Measurements from ENCODE around the gene LAYN.
A peak's percentile ranks its signal among the peaks of the same experiment; 100 is the strongest.

The LAYN gene

DNA sequence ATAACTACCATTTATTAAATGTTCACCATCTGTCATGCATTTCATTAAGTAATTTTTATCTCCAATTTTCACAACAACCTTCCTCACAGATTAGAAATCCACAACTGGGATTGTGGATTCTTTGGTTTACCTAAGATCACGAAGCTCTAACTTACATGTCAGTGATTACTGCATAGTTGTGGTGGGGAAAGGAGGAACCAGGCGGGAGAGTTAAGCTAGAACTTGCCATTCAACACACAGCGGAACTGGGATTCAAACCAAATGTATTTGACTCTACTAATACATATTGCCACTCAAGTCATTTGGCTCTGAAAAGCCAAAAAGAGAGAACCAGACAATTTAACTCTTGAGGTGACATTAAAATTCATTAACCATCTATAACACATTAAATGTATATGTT, 10.4 kb upstream of the LAYN start:
- no peak for FAIRE-seq
- DNase-seq (ENCODE audit: insufficient read length, low spot score), result no peak

DNA sequence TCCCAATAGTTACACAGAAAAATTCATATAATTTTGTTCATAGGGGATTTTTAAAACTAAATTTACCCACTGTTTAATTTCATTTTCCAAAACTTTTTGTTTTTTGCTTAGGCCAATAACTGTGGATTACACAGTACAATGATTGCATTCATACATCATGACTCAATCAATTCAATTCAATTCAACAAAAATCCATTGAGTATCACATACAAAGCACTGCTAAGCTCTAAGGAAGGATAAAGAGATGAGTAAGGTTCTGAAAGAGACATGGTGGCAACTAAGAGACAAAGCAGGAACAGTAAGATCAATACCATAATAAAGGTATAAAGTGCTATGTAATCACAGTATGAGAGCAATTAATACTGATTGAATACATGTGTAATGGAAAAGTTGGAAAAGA, 9.4 kb upstream of the LAYN start:
- FAIRE-seq (no peak), DNase-seq (ENCODE audit: insufficient read length, low spot score) (no peak)

DNA sequence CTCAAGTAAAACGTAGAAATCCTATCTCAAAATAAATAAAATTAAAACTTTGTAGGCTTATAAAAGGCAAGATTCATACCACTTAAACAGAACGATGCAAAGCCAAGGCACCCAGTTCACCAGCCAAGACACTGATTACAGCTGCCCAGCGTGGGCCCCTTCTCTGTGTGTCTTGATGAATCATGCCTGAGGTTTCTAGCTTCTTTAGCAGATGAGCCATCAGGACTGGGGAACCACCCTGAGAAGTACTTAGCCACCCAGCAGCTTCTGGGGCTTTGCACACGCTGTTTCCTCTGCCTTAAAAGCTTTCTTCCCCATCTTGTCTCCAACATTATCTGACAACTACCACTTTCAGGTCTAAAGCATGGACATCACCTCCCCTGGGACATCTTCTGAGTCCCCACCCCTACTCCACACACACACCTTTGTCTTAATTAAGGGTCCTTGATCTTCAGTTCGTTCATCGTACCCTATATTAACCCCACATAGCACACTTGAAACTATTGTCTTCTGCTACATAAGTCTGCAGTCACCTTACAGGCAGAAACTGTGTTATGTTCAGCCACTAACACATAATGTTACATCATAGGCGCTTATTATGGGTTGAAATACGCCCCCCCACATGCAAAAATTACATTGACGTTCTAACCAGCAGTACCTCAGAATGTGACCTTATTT, 8.7 kb upstream of the LAYN start:
- FAIRE-seq, result peak; percentile 62
- no peak for DNase-seq (ENCODE audit: insufficient read length, low spot score)

- DNase-seq (ENCODE audit: insufficient read length, low spot score) (no peak), FAIRE-seq (no peak)
Measured at GRCh38 chr11:111532365-111532709, 8.2 kb upstream of the LAYN start.

GRCh38 chr11:111535281-111535680, 5.2 kb upstream of the LAYN start:
- DNase-seq (ENCODE audit: insufficient read length, low spot score), result no peak
- FAIRE-seq, result no peak

GRCh38 chr11:111537336-111537860, 3.1 kb upstream of the LAYN start:
- FAIRE-seq, result no peak

GRCh38 chr11:111538407-111539114, 2.0 kb upstream of the LAYN start:
- DNase-seq (ENCODE audit: insufficient read length, low spot score) (no peak), FAIRE-seq (no peak)

More at GRCh38 chr11:111537336-111537860, 3.1 kb upstream of the LAYN start:
- no peak for DNase-seq (ENCODE audit: insufficient read length, low spot score)

- no peak for FAIRE-seq
- DNase-seq (ENCODE audit: insufficient read length, low spot score), result no peak
Measured at GRCh38 chr11:111539426-111540113, 950 bp upstream of the LAYN start.

DNA sequence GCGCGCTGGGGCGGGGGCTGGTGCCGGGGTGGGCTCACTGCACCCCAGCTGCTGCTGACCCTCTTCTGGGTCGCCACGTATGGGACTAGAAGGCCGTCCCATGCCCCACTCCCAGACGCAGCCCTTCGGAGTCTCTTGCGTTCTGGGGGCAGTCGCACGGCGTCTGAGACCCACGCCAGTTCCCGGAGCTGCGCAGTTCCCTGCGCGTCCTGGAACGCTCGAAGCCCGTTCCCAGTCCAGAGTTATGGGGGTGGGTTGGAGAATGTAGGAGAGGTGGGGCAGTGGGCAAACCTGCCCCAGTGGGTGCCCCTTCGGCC, 375 bp downstream of the LAYN start:
- FAIRE-seq (no peak), DNase-seq (ENCODE audit: insufficient read length, low spot score) (no peak)

DNA sequence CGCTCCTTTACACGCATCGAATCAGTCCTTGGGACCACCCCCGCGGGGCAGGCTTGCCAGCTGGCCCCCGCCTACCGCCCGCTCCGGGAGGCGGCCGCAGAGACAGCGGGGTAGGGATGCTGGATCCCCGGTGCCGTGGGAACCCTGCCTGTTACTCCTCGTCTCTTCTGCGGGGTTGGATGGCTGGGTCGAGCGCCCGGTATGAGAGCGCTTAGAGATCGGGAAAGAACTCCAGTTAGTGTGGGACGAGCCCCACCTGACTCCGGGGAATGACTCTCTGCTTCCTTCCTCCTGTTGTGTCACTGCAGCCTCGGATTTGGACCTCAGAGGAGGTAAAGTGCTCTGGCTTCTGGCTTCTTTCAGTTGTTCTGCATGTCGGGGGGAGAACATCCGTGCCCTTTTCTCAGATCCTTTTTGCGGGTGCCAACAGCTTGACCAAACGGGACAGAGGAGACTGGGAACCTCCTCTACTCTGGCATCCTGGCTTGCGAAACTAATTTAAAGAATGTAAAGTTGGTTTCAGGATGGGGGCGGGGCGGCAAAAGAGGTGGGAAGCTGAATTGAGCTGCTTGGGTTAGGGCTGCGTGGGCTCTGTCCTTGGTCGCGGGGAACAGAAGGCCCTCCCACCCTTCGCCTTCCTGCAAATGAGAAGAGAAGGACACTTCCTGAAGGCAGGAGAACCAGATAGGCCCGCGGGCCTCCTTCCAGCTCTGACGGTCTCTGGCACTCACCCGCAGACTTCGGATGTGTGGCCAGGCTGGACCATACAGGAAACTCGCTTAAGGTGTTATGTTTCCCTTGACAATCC, 938 bp downstream of the LAYN start:
- FAIRE-seq (no peak), DNase-seq (ENCODE audit: insufficient read length, low spot score) (no peak)

GRCh38 chr11:111542606-111543275, 2.2 kb downstream of the LAYN start:
- DNase-seq (ENCODE audit: insufficient read length, low spot score), result no peak

GRCh38 chr11:111548525-111548924, 8.0 kb downstream of the LAYN start:
- no peak for FAIRE-seq
- no peak for DNase-seq (ENCODE audit: insufficient read length, low spot score)

More at GRCh38 chr11:111542606-111543275, 2.2 kb downstream of the LAYN start:
- FAIRE-seq, result peak; percentile 60

DNA sequence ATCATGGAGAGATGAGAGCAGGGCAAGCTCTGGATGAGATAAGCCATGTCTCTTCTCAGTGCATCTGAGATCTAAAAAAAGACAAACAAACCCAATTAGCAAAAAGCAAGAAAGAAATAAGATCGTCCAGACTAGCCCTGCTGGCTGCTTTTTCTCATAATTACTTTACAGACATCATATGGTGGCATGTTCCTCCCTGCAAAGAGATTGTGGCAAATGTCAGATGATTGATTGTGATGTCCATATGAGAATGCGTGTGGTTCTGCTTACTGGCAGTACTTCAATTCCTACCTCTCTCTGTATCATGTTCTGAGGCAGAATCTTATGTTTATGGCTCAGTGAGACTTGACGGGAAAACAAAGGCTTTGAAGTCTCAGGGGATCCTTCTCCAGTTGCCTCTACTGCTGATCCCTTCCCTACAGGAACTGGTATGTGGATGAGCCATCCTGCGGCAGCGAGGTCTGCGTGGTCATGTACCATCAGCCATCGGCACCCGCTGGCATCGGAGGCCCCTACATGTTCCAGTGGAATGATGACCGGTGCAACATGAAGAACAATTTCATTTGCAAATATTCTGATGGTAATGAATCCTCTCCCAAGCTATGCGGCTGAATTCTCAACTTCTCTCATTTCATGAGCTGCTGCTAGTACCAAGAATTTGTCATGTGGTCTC, 8.8 kb downstream of the LAYN start:
- FAIRE-seq (no peak), DNase-seq (ENCODE audit: insufficient read length, low spot score) (no peak)

GRCh38 chr11:111549869-111550203, 9.3 kb downstream of the LAYN start:
- FAIRE-seq (no peak), DNase-seq (ENCODE audit: insufficient read length, low spot score) (no peak)

GRCh38 chr11:111550258-111550657, 9.7 kb downstream of the LAYN start:
- FAIRE-seq, result no peak
- DNase-seq (ENCODE audit: insufficient read length, low spot score), result no peak

- FAIRE-seq (no peak), DNase-seq (ENCODE audit: insufficient read length, low spot score) (no peak)
Measured at GRCh38 chr11:111554532-111554931, 14.0 kb downstream of the LAYN start.

DNA sequence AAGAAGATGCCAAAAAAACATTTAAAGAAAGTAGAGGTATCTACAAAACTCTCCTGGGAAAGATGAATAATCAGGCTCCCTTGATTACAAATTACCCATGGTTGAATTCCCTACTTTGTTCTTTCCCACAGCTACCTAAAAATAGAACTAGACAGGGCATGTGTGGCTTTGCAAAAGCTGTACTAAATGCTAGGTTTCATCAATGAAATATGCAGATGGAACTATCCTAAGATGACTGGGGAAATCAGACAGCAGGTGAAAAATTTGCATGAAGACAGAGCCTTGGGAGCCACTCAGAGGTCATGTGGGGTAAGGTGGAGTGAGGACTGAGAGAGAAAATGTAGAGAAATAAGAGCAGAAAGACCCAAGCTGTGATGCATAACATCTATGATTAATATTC, 14.7 kb downstream of the LAYN start:
- no peak for FAIRE-seq
- no peak for DNase-seq (ENCODE audit: insufficient read length, low spot score)

GRCh38 chr11:111557425-111558111, 17.0 kb downstream of the LAYN start:
- no peak for FAIRE-seq

GRCh38 chr11:111559800-111560464, 19.4 kb downstream of the LAYN start:
- no peak for DNase-seq (ENCODE audit: insufficient read length, low spot score)
- FAIRE-seq, result no peak

More at GRCh38 chr11:111557425-111558111, 17.0 kb downstream of the LAYN start:
- DNase-seq (ENCODE audit: insufficient read length, low spot score), result no peak

All from GM19239 (cell line).